Measurements from ENCODE around the gene GMPPA. TPM values are rescaled to one million over a fixed set of nuclear protein-coding genes. Genes with fewer than 3 reads are reported as not detected.
A peak's percentile ranks its signal among the peaks of the same experiment; 100 is the strongest.

GMPPA gene
- total RNA-seq, 4 donors from 2014 or later = 5.4 to 29.9 (median 19.8) TPM

DNA sequence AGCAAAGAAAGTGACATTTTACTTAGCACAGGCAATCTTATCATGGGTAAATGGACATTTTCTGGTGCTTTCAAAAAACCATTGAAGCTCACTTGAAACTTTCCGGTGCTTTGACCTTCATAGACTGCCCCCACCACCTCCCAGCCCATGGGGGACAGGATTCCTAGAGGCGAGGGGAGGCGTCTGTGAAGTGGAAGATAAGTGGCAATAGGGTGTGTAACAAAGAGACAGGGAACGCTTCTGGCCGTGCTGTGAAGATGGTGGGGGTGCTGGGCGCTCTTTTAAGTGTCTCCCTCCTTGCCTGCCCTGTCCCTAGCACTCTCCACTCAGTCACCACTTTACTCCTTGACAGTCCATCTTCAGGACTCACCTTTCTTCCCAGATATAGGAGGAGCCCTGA lies 23.4 kb upstream of the GMPPA start:
- no peak overlapping the region for H3K4me3 ChIP-seq (ENCODE audit: low read depth, poor library complexity, severe bottlenecking)
- no peak for TF ChIP-seq POLR2A (IDR thresholded peaks at IDR 0.05)
- TF ChIP-seq CTCF (IDR thresholded peaks at IDR 0.05) = no peak
- 84 to 85% methylated on average over 6 of the region's 6 CpGs for WGBS, 2 donors
- no peak for DNase-seq (ENCODE audit: low spot score in 2 of 2)
- intact Hi-C loops (cut with DNase I; ENCODE audit: low total_unique reads) = no loop called here

- peak in 1 of 2 donors; percentile 93 for DNase-seq (ENCODE audit: low spot score in 2 of 2)
- no peak overlapping the region for H3K4me3 ChIP-seq (ENCODE audit: low read depth, poor library complexity, severe bottlenecking)
- TF ChIP-seq CTCF (IDR thresholded peaks at IDR 0.05) = no peak
- no peak for TF ChIP-seq POLR2A (IDR thresholded peaks at IDR 0.05)
- WGBS, 2 donors = 40 to 42% methylated on average over 14 of the region's 14 CpGs
- intact Hi-C loops (cut with DNase I; ENCODE audit: low total_unique reads) = no loop called here
Measured at GRCh38 chr2:219475697-219476651, 22.7 kb upstream of the GMPPA start.

DNA sequence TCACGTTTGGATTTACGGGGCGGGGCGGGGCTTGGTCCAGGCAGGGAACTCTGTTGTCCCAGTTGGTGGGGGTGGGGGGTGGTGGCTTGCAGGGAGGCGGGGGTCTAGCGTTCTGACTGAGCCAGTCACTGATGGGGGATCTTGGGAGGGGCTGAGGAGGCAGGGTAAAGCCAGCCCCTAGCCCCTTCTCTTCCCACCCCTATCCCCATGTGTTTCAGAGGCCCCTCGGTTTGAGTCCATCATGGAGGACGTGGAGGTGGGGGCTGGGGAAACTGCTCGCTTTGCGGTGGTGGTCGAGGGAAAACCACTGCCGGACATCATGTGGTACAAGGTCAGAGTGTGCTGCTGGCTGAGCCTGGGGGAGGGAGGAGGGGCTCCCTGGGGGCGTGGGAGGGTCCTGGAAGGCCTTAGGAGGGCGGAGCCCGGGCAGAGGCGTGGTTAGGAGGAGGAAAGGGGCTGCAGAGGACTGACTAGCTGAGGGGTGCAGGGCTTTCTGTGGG lies 22.0 kb upstream of the GMPPA start:
- intact Hi-C loops (cut with DNase I; ENCODE audit: low total_unique reads) = no loop called here
- no peak for TF ChIP-seq POLR2A (IDR thresholded peaks at IDR 0.05)
- TF ChIP-seq CTCF (IDR thresholded peaks at IDR 0.05) = no peak
- no peak overlapping the region for H3K4me3 ChIP-seq (ENCODE audit: low read depth, poor library complexity, severe bottlenecking)
- no peak for DNase-seq (ENCODE audit: low spot score in 2 of 2)
- 24 to 27% methylated on average over 13 to 16 of the region's 16 CpGs for WGBS, 2 donors

DNA sequence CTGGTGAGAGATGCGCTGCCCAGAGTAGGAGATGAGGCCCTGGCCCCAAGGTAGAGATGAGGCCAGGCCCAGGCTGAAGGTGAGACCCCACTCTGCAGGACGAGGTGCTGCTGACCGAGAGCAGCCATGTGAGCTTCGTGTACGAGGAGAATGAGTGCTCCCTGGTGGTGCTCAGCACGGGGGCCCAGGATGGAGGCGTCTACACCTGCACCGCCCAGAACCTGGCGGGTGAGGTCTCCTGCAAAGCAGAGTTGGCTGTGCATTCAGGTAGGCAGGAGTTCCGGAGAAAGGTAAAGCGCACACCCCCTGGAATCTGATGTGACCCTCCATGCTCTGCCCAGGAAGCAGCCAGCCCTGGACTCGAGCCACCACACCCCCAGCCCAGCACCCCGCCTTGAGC lies 21.5 kb upstream of the GMPPA start:
- no peak for DNase-seq (ENCODE audit: low spot score in 2 of 2)
- WGBS, 2 donors = 88 to 90% methylated on average over 13 of the region's 13 CpGs
- TF ChIP-seq CTCF (IDR thresholded peaks at IDR 0.05) (no peak), POLR2A (IDR thresholded peaks at IDR 0.05) (no peak)
- H3K4me3 ChIP-seq (ENCODE audit: low read depth, poor library complexity, severe bottlenecking) = no peak overlapping the region
- intact Hi-C loops (cut with DNase I; ENCODE audit: low total_unique reads) = no loop called here

DNA sequence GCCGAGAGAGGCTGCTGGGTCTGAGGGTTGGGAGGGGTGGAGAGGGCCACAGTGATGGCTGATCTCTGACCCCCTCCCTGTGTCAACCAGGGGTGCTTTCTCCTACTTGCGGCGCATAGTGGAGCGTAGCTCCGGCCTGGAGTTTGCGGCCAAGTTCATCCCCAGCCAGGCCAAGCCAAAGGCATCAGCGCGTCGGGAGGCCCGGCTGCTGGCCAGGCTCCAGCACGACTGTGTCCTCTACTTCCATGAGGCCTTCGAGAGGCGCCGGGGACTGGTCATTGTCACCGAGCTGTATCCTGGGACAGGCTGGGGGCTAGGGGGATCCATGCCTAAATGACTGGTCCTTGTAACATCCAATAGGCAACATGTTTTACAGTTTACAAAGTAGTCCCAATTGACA lies 20.9 kb upstream of the GMPPA start:
- WGBS, 2 donors = 91% methylated on average over 13 to 15 of the region's 15 CpGs
- no peak overlapping the region for H3K4me3 ChIP-seq (ENCODE audit: low read depth, poor library complexity, severe bottlenecking)
- intact Hi-C loops (cut with DNase I; ENCODE audit: low total_unique reads) = no loop called here
- DNase-seq (ENCODE audit: low spot score in 2 of 2) = no peak
- TF ChIP-seq CTCF (IDR thresholded peaks at IDR 0.05) (no peak), POLR2A (IDR thresholded peaks at IDR 0.05) (no peak)
